NCI-H1694 (cell line): ENCODE data around the gene SREBF2.
A peak's percentile ranks its signal among the peaks of the same experiment; 100 is the strongest.
"Not testable (repeated sequence)": the region's sequence is repeated elsewhere in the genome, so short reads cannot be mapped to it uniquely, and the experiment has no call there.

Experiments used
- DNase-seq: peaks from one replicate; lab custom pipeline; 2025; lab: John Stamatoyannopoulos, UW

SREBF2 gene

DNA sequence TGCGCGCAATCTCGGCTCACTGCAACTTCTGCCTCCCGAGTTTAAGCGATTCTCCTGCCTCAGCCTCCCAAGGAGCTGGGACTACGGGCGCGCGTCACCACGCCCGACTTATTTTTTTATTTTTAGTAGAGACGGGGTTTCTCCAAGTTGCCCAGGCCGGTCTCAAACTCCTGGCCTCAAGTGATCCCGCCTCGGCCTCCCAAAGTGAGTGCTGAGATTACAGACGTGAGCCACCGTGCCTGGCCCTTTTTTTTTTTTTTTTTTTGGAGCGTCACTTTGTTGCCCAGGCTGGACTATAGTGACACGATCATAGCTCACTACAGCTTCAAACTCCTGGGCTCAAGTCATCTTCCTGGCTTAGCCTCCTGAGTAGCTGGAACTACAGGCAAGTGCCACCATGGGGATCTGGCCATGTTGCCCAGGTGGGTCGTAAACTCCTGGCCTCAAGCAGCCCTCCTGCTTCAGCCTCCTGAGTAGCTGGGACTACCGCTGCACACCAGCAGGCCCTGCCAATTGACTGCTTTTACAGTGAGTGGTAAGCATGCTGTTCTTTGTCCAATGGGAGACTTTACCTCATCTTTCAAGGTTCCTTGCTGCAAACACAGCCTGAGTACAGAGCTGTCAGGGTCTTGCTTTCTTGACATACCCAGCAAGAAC lies 114.6 kb downstream of the SREBF2 start:
- no peak for DNase-seq

DNA sequence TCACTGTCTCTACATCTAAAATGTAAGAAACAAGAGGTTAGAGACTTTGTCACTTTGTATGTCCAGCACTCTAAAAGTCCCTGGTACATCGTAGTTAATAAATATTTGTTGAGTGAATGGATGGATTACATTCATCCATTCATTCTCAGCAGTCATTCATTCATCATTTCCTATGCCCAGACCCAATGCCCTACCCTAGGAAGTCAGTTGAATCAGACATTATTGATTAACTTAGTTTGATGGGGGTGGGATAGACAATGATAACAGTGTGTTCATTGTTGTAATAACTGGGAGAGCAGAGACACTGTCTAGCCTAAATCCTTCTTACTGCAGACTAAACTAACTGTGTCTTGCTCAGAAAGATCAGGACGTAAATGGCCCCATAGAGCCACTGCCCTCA lies 115.2 kb downstream of the SREBF2 start:
- DNase-seq: no peak

DNA sequence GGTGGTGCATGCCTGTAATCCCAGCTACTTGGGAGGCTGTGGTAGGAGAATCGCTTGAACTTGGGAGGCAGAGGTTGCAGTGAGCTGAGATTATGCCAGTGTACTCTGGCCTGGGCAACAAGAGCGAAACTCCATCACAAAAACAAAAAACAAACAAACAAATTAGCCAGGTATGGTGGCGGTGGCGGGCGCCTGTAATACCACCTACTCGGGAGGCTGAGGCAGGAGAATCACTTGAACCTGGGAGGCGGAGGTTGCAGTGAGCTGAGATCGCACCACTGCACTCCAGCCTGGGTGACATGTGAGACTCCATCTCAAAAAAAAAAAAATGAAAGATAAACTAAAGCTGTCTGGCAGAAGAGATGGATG lies 116.0 kb downstream of the SREBF2 start:
- DNase-seq: not testable (repeated sequence)

DNA sequence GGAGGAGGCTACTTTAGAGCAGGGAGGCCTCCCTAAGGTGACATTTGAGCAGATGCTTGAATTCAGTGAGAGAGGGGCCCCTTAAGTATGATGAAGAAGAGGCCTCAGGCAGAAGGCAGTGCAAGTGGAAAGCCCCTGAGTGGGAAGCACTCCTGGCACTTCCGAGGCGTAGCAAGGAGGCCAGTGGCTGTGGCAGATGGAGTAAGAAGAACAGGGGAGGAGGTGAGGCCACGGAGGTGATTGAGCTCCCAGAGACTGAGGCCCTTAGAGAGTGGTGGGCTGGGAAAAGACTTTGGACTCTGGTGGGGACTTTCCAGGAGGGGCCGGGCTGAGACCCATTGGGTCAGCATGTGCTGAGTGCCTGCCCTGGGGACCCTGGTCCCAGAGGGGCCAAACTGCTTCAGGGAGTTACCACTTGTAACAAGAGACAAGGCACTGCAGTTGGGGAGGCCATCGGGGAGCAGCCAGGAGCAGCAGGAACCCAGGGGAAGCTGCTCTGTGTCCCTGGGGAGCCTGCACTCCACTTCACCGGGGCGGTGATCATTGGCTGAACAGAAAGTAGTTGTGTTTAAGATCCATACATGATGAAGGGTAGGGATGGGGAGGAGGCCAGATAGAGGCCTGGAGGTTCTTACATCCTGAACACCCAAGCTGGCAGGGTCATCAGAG lies 116.5 kb downstream of the SREBF2 start:
- DNase-seq: no peak

DNA sequence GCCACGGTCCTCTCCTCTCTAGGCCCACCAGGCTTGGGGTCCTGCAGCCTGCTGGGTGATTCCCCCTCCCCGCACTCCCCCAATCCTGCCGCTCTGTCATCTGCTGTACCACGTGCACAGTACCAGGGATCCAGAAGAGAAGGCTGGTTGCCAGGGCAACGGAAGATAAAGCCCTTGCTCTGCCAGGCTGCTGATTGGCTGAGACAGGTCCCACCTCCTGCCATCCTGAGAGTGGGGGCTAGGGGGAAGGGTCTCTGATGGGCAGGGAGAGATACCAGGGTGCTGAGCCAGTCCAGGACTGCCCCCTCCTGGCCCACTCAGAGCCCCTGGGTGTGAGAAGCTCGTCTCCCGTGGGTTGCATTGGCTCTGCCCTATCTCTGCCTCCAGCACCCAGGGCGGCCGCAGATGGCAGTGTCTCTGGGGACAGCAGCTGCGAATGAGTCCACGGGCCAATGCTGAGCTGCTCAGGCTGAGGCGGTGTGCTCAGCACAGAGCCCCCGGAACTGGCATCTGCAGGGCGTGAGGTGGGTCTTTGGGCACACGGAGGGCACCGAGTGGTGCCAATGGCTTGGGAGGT lies 119.1 kb downstream of the SREBF2 start, which contains the start of gene SMIM45:
Gene SMIM45, plus strand, starts transcription at position 253 of the 577 bp plus-strand sequence.
- DNase-seq: peak; percentile 96

DNA sequence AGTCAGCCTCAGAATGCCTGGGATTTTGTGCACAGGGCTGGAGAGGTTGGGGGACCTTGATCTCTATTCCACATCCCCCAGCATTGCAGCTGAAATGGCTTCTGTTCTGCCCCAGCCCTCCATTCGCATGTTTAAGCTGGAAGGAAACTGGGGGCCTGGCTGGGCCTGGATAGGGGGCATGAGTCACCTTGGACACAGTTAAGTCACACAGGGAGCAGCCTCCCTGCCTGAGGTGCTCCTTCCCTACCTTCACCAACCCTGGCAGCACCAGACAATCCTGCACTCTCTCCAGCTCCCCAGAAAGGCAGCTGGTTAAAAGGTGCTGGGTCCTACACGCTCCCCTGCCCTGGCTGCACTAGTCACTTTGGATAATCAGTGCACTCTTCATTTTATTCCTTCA lies 119.8 kb downstream of the SREBF2 start:
- no peak for DNase-seq
